ENCODE results near the gene GSS. TPM values are rescaled to one million over a fixed set of nuclear protein-coding genes. Genes with fewer than 3 reads are reported as not detected.

GSS gene
- polyA plus RNA-seq, 1 donor = 19.1 TPM

DNA sequence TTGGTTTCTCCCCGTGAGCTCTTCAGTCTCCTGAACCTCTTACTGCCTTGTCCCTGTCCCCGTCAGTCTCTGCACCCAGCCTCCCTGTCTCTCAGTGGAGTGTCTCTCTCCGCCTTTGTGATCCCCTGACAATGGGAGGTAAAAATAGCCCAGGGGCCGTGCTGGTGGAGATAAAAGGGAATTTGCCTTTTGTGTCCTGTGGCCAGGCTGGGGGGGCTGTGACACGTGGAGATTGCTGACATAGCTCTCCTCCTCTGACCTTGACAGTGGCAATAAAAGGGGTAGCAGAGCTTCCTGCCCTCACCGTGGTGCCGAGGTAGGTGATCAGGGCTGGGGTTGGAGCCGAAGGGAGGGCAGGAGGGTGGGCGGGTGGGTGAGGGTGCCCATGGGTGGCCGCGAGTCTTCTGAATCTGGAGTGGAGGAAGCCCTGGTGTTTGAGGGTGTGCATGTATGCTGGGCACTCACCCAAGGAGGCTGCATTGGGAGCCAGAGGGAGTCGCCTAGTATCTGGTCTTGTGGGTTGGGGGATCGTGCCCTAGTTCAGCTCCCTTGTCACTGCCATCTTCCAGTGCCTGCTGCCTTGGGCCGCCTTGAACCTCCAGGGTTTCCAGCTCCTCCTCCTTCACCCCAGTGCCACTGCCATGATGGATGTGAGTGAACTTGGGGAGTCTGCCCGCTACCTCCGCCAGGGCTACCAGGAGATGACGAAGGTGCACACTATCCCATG, 21.9 kb upstream of the GSS start:
- DNase-seq = no peak
- peaks cover 28% of the 10 kb centered on the region for H3K27me3 ChIP-seq (ENCODE audit: control insufficient read depth, insufficient read depth, low read length)
- H3K4me1 ChIP-seq (ENCODE audit: control insufficient read depth, insufficient read depth, low read length) = peaks cover 6% of the 10 kb centered on the region
- H3K4me3 ChIP-seq (ENCODE audit: low read length) = no peak overlapping the region
- no CpG with 5 or more reads among the region's 17 CpGs for WGBS (ENCODE audit: insufficient coverage, low lambda C conversion rate)
- H3K9me3 ChIP-seq (ENCODE audit: control insufficient read depth, low read depth, low read length) = no peaks in the 10 kb centered on the region
- H3K36me3 ChIP-seq (ENCODE audit: control insufficient read depth, insufficient read depth, low read length) = no peaks in the 10 kb centered on the region
- H3K27ac ChIP-seq (ENCODE audit: low read length) = no peak overlapping the region

DNA sequence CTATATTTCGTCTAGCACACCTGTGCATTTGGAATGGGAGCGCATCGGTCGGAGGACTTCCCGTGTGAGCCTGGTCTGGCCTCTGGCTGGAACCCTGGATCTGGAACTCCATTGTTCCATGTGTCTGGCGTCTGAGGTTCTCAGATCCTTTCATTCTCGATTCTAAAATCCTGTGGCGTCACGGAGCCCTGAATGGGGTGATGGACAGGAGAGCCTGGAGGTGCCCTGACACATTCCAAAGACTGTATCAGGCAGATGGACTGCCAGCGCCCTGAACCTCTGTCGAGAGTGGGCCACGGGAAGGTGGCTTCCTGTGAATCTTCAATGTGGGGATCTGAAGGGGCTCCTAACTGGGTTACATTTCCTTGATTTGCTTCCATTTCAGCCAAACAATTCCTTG, 20.7 kb upstream of the GSS start:
- peaks cover 33% of the 10 kb centered on the region for H3K27me3 ChIP-seq (ENCODE audit: control insufficient read depth, insufficient read depth, low read length)
- H3K4me3 ChIP-seq (ENCODE audit: low read length) = no peak overlapping the region
- no peaks in the 10 kb centered on the region for H3K36me3 ChIP-seq (ENCODE audit: control insufficient read depth, insufficient read depth, low read length)
- no peak overlapping the region for H3K27ac ChIP-seq (ENCODE audit: low read length)
- no peaks in the 10 kb centered on the region for H3K9me3 ChIP-seq (ENCODE audit: control insufficient read depth, low read depth, low read length)
- no peak for DNase-seq
- H3K4me1 ChIP-seq (ENCODE audit: control insufficient read depth, insufficient read depth, low read length) = peaks cover 5% of the 10 kb centered on the region
- WGBS (ENCODE audit: insufficient coverage, low lambda C conversion rate) = no CpG with 5 or more reads among the region's 12 CpGs

DNA sequence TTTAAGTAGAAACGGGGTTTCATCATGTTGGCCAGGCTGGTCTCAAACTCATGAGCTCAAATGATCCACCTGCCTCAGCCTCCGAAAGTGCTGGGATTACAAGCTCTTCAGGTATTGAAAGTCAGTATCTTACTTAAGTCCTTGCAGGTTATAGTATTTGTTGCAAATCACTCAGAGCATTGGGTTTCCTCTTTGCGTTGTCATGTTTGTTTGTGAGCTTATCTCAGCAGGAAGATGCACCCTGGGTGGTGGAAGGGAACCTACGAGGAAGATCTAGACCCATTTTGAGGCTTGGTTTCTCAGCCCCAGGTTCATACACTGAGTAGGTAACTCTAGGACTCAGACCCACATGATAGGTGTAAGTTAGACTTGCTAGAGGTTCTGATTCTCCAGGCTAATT, 18.6 kb upstream of the GSS start:
- Histone ChIP-seq H3K9me3 (ENCODE audit: control insufficient read depth, low read depth, low read length) (no peaks in the 10 kb centered on the region), H3K4me3 (ENCODE audit: low read length) (no peak overlapping the region), H3K36me3 (ENCODE audit: control insufficient read depth, insufficient read depth, low read length) (no peaks in the 10 kb centered on the region), H3K4me1 (ENCODE audit: control insufficient read depth, insufficient read depth, low read length) (no peaks in the 10 kb centered on the region), H3K27me3 (ENCODE audit: control insufficient read depth, insufficient read depth, low read length) (peaks cover 39% of the 10 kb centered on the region), H3K27ac (ENCODE audit: low read length) (no peak overlapping the region)
- no peak for DNase-seq
- WGBS (ENCODE audit: insufficient coverage, low lambda C conversion rate) = no CpG with 5 or more reads among the region's 4 CpGs

DNA sequence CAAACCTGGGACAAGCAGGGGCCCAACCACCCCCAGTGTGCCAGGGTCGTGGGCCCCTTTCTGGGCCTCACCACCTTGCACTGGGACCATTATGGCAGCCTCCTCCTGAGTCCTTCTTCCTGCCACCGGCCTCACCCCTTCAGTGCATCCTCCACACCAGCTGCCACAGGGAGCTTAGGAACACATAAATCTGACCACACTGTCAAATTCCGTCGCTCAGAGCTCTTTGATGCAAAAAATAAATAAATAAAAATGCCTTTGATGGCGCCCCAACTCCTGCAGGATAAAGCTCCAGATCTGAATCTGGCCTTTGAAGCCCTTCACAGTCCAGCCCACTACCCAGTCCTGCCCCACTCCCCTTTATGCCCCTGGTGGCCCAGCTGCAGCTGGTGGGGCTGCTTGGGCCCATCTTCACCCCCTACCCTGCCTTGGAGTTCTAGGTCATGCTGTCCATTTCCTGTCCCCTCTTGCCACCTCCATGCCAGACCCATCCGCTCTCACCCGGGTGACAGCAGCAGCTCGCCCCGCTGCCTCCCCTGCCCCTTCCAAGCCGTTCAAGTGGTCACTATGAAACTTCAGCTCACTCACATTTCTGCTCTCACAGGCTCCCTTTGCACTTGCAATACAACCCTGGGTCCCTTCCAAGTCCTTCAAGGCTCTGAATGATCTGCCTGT, 16.1 kb upstream of the GSS start:
- Histone ChIP-seq H3K9me3 (ENCODE audit: control insufficient read depth, low read depth, low read length) (no peaks in the 10 kb centered on the region), H3K4me1 (ENCODE audit: control insufficient read depth, insufficient read depth, low read length) (no peaks in the 10 kb centered on the region), H3K27me3 (ENCODE audit: control insufficient read depth, insufficient read depth, low read length) (peaks cover 35% of the 10 kb centered on the region), H3K36me3 (ENCODE audit: control insufficient read depth, insufficient read depth, low read length) (no peaks in the 10 kb centered on the region), H3K4me3 (ENCODE audit: low read length) (no peak overlapping the region), H3K27ac (ENCODE audit: low read length) (no peak overlapping the region)
- no CpG with 5 or more reads among the region's 10 CpGs for WGBS (ENCODE audit: insufficient coverage, low lambda C conversion rate)
- no peak for DNase-seq

DNA sequence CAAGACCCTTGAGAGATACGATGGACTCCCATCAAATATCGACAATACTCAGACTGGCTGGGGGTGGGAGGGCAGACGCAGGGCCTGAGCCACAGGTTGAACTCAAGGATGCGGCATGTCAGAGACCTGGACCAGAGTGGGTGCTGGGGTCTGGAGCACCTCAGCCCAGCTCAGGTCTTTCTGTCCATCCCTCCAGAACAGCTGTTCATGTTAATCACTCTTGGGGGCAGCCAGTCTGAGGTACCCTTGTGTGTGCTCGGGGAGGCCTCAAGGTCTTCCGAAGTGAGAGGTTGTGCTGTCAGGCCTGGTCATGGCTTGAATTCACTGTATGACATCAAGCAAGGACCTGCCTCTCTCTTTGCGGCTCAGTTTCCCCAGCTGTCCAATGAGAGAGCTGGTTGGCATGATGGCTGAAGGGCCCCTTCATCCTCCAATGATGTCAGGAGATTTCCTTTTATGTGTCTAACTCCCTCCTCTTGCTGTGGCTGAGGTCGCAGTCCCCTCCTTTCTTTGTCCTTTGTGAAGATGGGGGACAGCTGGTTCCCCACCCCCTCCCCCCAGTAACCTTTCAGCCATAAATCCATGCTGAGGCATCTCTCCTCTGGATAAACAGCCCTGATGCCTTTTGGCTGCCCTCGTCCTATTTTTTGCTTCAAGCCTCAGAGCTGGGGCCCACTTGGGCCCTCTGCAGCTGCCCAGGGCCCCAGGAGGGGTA, 15.4 kb upstream of the GSS start:
- Histone ChIP-seq H3K4me3 (ENCODE audit: low read length) (no peak overlapping the region), H3K27me3 (ENCODE audit: control insufficient read depth, insufficient read depth, low read length) (peaks cover 32% of the 10 kb centered on the region), H3K27ac (ENCODE audit: low read length) (no peak overlapping the region), H3K36me3 (ENCODE audit: control insufficient read depth, insufficient read depth, low read length) (no peaks in the 10 kb centered on the region), H3K4me1 (ENCODE audit: control insufficient read depth, insufficient read depth, low read length) (no peaks in the 10 kb centered on the region), H3K9me3 (ENCODE audit: control insufficient read depth, low read depth, low read length) (no peaks in the 10 kb centered on the region)
- 100% methylated on average over 1 of the region's 9 CpGs for WGBS (ENCODE audit: insufficient coverage, low lambda C conversion rate)
- no peak for DNase-seq

DNA sequence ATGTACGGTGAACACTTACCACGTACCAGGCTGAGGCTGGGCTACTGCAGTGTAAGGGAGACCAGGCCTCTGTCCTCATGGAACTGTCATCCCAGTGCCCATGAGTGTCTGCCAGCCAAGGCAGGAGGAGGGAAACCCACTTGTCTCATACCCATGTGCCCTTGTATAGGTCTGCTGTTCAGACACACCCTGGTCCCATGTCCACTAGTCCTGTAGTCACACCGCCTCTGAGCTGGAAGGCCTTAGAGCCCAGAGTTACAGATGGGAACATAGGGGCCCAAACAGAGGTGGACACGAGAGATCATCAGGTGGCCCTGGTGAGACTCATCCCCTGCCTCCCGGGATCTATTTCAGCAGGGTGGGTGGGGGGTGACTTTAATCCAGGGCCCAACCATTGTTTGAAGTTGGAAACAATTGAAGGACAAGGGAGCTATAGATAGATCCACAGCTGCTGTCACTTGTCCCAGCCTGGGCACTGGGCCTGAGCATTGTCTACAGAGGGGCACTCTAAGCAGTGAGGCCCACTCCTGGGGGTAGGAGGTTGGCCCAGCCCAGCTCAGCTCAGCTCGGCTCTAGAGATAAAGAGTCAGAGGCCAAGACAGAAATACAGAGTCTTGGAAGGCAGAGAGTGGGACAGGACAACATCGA, 14.7 kb upstream of the GSS start:
- Histone ChIP-seq H3K4me1 (ENCODE audit: control insufficient read depth, insufficient read depth, low read length) (no peaks in the 10 kb centered on the region), H3K27me3 (ENCODE audit: control insufficient read depth, insufficient read depth, low read length) (peaks cover 39% of the 10 kb centered on the region), H3K36me3 (ENCODE audit: control insufficient read depth, insufficient read depth, low read length) (no peaks in the 10 kb centered on the region), H3K27ac (ENCODE audit: low read length) (no peak overlapping the region), H3K4me3 (ENCODE audit: low read length) (no peak overlapping the region), H3K9me3 (ENCODE audit: control insufficient read depth, low read depth, low read length) (no peaks in the 10 kb centered on the region)
- DNase-seq = no peak
- no CpG with 5 or more reads among the region's 7 CpGs for WGBS (ENCODE audit: insufficient coverage, low lambda C conversion rate)

DNA sequence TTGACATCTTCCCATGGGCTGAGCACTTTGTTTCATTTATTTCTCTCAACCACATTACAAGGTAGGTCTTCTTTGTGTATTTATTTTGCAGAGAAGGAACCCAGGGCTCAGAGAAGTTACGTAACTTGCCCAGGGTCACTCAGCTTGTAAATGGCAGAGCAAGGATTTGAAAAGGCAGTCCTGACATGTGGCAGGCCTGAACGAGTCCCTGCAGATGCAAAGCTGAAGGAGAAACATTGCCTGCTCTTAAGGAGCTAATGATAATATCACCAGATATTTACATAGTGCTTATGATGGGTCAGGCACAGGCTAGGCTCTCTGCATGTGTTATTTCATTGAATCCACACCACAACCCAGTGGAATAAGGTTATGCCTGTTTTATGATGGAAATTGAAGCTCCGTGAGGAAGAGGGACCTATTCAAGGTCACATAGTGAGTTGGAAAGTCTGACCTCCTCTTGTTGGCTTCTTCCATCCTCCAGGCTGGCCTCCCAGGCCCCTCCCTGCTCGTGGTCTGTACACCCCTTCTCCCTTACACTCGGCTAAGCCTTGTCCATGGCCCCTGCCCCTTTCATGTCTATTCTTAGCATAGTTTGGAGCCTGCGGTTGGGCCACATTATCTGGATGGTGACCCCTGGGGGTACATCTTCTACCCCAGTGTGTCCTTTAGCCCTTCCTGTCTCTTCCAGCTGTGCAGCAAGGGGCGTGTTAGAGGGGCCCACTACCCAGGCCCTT, 12.6 kb upstream of the GSS start:
- H3K4me1 ChIP-seq (ENCODE audit: control insufficient read depth, insufficient read depth, low read length) = no peaks in the 10 kb centered on the region
- no peak overlapping the region for H3K27ac ChIP-seq (ENCODE audit: low read length)
- peaks cover 41% of the 10 kb centered on the region for H3K27me3 ChIP-seq (ENCODE audit: control insufficient read depth, insufficient read depth, low read length)
- DNase-seq = no peak
- no CpG with 5 or more reads among the region's 7 CpGs for WGBS (ENCODE audit: insufficient coverage, low lambda C conversion rate)
- H3K4me3 ChIP-seq (ENCODE audit: low read length) = no peak overlapping the region
- H3K9me3 ChIP-seq (ENCODE audit: control insufficient read depth, low read depth, low read length) = no peaks in the 10 kb centered on the region
- H3K36me3 ChIP-seq (ENCODE audit: control insufficient read depth, insufficient read depth, low read length) = no peaks in the 10 kb centered on the region

GRCh38 chr20:34967421-34967820, 11.8 kb upstream of the GSS start:
- Histone ChIP-seq H3K4me1 (ENCODE audit: control insufficient read depth, insufficient read depth, low read length) (no peaks in the 10 kb centered on the region), H3K27me3 (ENCODE audit: control insufficient read depth, insufficient read depth, low read length) (peaks cover 42% of the 10 kb centered on the region), H3K9me3 (ENCODE audit: control insufficient read depth, low read depth, low read length) (no peaks in the 10 kb centered on the region), H3K27ac (ENCODE audit: low read length) (no peak overlapping the region), H3K36me3 (ENCODE audit: control insufficient read depth, insufficient read depth, low read length) (no peaks in the 10 kb centered on the region), H3K4me3 (ENCODE audit: low read length) (no peak overlapping the region)
- WGBS (ENCODE audit: insufficient coverage, low lambda C conversion rate) = no CpG with 5 or more reads among the region's 5 CpGs
- no peak for DNase-seq

DNA sequence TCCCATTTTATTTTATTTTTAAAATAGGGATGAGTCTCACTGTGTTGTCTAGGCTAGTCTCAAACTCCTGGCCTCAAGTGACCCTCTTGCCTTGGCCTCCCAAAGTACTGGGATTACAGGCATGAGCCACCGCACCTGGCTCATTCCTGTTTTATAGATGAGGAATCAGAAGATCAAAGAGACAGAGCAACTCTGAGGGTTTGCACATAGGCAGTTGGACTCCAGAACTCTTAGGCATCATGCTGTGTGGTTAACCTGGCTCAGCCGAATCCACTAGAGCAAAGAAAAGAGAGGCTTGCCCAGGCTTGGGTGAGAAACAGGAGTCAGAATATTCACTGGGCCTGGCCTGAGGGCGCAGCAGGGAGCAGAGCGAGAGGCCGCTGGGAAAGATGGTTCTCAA, 9.4 kb upstream of the GSS start:
- Histone ChIP-seq H3K9me3 (ENCODE audit: control insufficient read depth, low read depth, low read length) (no peaks in the 10 kb centered on the region), H3K4me3 (ENCODE audit: low read length) (no peak overlapping the region), H3K27ac (ENCODE audit: low read length) (no peak overlapping the region), H3K27me3 (ENCODE audit: control insufficient read depth, insufficient read depth, low read length) (peaks cover 42% of the 10 kb centered on the region), H3K4me1 (ENCODE audit: control insufficient read depth, insufficient read depth, low read length) (no peaks in the 10 kb centered on the region), H3K36me3 (ENCODE audit: control insufficient read depth, insufficient read depth, low read length) (no peaks in the 10 kb centered on the region)
- WGBS (ENCODE audit: insufficient coverage, low lambda C conversion rate) = no CpG with 5 or more reads among the region's 5 CpGs
- DNase-seq = no peak

DNA sequence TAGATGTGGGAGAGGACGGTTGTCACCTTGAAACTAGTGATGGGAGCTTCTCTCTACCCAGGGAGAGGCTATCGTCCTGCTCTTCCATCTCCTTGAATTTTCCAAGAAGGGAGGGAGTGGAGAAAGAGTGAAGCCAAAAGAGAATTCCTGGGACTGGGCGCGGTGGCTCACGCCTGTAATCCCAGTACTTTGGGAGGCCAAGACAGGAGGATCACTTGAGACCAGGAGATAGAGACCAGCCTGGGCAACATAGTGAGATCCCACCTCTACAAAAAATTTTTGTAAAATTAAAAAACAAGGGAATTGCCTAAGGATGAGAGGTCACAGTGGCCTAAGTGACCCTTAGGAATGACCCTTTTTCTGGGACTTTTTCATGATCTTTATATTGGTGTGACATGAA, 8.9 kb upstream of the GSS start:
- H3K4me1 ChIP-seq (ENCODE audit: control insufficient read depth, insufficient read depth, low read length) = no peaks in the 10 kb centered on the region
- WGBS (ENCODE audit: insufficient coverage, low lambda C conversion rate) = no CpG with 5 or more reads among the region's 5 CpGs
- no peaks in the 10 kb centered on the region for H3K36me3 ChIP-seq (ENCODE audit: control insufficient read depth, insufficient read depth, low read length)
- peaks cover 42% of the 10 kb centered on the region for H3K27me3 ChIP-seq (ENCODE audit: control insufficient read depth, insufficient read depth, low read length)
- H3K9me3 ChIP-seq (ENCODE audit: control insufficient read depth, low read depth, low read length) = no peaks in the 10 kb centered on the region
- no peak overlapping the region for H3K4me3 ChIP-seq (ENCODE audit: low read length)
- H3K27ac ChIP-seq (ENCODE audit: low read length) = no peak overlapping the region
- no peak for DNase-seq
